GM21529 (cell line): Measurements from ENCODE around the gene MAP3K15.

Source experiments
- ATAC-seq: cut with Tn5 transposase; IDR thresholded peaks from one replicate; pipeline ENCODE4 v1.9.1; 2021; ENCODE audit not compliant: unreplicated experiment

The MAP3K15 gene

DNA sequence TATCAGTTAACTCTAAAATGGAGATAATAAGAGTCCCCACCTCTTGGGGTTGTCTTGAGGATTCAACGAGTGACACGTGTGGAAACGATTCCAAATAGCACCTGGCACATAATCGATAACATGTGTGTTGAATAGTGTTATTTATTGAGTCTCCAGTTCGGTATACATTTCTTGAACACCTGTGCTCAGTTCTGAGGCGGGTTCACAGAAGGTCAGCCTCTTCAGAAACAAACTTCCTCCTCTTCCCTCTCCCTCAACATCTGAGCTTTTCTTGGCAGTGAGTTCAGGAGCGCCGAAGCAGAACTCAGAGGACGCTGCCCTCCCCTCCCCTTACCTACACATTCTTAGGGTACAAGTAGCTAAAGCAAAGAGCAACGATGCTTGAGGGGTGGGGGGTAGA, 170.6 kb downstream of the MAP3K15 start:
- no peak for ATAC-seq

DNA sequence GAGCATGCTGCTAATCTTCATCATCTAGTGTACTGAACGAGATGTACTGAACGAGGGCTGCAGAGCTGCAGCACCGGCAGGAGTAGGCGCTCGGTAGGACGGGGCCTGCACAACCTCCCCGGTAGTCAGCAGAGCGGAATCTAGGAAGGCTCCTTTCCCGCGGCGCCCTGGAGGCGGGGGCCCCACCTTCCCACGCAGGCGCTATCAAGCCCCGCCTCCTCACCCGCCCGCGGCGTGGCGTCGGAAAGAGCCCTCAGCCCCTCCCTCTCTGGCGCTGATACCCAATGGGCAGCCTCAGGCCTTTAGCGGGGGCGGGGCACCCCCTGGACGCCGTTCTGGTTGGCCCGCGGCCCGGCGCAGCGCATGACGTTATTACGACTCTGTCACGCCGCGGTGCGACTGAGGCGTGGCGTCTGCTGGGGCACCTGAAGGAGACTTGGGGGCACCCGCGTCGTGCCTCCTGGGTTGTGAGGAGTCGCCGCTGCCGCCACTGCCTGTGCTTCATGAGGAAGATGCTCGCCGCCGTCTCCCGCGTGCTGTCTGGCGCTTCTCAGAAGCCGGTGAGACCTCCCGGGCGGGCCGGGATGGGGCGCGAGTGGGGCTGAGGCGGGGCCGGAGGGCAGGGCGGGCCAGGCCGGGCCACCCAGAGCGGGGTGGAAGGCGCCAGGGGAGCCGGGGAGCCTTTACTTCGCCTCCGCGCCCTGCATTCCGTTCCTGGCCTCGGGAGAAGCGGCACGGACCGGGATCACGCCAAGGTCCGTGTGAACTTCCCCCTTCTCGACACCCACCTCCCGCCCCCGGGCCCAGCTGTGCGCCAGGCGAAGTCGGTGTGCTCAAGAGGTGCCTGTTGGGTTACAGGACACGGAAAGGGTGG, 171.5 kb downstream of the MAP3K15 start, which contains the start of gene PDHA1:
TSS of gene PDHA1 (plus strand) at position 393 of the 874 bp plus-strand sequence. CDS start at position 504, 111 bp downstream.
- ATAC-seq: peak; percentile 97

DNA sequence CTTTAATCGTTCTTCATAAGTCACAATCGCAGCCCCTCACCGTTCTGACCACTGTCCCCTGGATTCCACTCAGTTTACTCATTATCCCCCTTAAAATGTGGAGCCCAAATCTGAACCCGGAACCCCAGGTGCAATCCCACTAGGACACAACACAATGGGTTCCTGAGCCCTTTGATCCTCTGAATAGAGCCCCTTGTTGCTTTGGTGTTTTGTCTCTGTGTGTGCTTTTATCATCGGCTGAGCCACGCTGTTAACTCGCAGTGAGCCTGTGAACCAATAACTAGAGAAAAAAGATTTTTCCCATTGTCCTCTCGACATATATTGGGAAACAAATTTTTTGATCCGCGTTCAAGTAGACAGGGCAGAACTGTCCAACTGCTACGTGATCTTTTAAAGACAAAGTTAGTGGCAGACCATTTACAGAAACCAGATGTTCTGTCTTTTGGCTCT, 172.2 kb downstream of the MAP3K15 start:
- ATAC-seq: no peak

DNA sequence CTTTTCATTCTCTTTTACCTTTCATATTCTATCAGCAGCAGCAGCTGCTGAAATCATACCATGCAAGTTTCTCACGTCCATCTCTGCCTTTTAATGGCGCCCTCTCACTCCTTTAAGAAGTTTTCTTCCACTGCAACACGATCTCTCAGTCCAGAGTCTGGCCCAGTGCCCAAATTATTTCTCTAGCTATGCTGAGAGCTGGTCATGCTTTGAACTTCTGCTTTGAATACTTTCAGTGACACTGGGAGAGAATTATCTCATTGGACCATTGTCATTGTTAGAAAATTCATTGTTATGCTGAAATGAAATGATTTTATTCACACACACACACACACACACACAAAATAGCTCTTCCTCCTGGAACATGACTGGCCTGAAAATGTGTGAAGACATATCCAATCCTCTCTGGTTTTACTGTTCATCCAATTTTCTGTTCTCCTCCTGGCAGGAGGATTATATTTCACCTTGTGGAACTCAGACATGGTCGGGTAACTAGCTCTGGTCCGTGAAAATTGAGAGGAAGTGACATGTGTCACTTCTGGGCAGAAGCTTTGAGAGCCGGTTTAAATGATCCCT, 172.9 kb downstream of the MAP3K15 start:
- no peak for ATAC-seq

DNA sequence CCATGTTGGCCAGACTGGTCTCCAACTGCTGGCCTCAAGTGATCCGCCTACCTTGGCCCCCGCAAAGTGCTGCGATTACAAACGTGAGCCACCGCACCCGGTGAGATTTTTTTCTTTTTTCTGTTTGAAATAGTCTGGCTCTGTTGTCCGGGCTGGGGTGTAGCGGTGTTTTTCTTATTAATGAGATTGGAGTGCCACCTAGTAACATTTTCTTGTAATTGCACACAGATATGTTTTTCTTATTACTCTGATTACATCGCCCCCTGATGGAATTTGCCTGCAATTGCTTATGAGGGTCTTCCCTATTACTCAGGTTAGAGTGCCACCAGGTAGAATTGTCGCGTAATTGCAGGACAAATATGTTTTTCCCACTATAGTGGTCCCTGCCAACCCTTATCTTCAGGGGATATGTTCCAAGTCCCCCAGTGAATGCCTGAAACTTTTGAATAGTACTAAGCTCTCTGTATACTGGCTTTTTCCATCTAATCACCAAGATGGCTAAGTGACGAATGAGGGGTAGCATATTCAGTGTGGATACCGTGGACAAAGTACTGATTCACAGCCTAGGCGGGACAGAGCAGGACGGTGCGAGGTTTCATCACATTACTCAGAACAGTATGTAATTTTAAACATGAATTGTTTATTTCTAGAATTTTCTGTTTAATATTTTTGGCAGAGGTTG, 180.2 kb downstream of the MAP3K15 start:
- ATAC-seq: peak; percentile 56

DNA sequence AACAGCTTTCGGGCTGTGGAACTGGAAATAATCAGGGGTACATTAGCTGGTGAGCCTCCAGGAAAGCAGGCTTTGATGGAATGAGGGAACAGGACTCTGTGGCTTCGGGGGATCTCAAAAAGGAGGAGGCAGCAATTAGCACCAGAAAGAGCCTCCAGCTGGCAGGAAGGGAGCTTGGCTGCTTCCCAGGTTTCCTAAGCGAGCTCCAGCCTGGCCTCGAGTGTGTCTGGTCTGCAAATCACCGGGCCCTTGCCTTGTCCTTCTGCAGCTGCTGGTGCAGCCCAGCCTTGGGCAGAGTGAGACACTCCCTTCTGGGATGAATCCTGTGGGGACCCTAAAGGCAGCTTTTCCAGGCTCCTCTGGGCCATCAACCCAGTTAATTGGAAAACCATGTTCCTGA, 182.3 kb downstream of the MAP3K15 start:
- ATAC-seq: no peak

DNA sequence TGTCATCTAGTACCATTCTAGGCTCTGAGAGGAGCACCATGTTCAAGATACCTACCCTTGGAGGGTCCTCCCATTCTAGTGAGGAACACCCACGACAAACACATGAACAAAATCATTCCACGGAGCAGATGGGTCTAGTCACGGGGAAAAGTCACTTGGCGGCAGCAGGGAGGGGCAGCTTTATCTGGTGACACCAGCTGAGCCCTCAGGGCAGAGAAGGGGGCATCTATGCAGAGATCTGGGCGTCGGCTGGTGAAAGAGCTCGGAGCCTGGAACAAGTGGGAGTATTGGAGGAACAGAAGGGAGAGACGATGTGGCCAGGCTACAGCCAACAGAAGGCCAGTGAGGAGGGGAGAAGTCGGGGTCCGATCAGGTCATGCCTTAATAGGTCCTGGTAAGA, 183.5 kb downstream of the MAP3K15 start:
- ATAC-seq: no peak

GRCh38 chrX:19326567-19326966, 188.7 kb downstream of the MAP3K15 start:
- no peak for ATAC-seq
